ENCODE data around the gene OR12D3. TPM values are rescaled to one million over a fixed set of nuclear protein-coding genes. Genes with fewer than 3 reads are reported as not detected.
"Not testable (repeated sequence)": the region's sequence is repeated elsewhere in the genome, so short reads cannot be mapped to it uniquely, and the experiment has no call there.

Gene OR12D3
- total RNA-seq, 1 experiment from 2014 or later, result not detected

- Histone ChIP-seq H4K5ac (ENCODE audit: insufficient read length, low read depth, low read length) (no peak overlapping the region), H3K27me3 (ENCODE audit: insufficient read depth, low read length) (no peaks in the 10 kb centered on the region), H3K9ac (ENCODE audit: extremely low read depth, insufficient read length, low read length) (no peak overlapping the region), H2AFZ (ENCODE audit: low read length) (no peak overlapping the region), H3K4me1 (ENCODE audit: insufficient read depth, low read length) (no peaks in the 10 kb centered on the region), H3K9me3 (ENCODE audit: control insufficient read depth, low read depth, low read length) (no peaks in the 10 kb centered on the region), H2BK5ac (ENCODE audit: insufficient read length, low read length) (no peak overlapping the region), H4K20me1 (ENCODE audit: control insufficient read depth, insufficient read depth, insufficient read length) (no peaks in the 10 kb centered on the region), H3K79me1 (ENCODE audit: insufficient read depth, low read depth, low read length, poor library complexity, severe bottlenecking) (no peaks in the 10 kb centered on the region), H2BK15ac (ENCODE audit: low read depth, low read length) (no peak overlapping the region), H2BK20ac (ENCODE audit: low read depth, low read length, poor library complexity, severe bottlenecking) (no peak overlapping the region), H4K8ac (replicated peaks; ENCODE audit: insufficient read length, low read depth, low read length) (no peak overlapping the region), H3K23ac (ENCODE audit: insufficient read length, low read depth, low read length) (no peak overlapping the region), H3K27ac (ENCODE audit: insufficient read length, low read depth, low read length) (no peak overlapping the region), H3K56ac (ENCODE audit: insufficient read length, low read depth, low read length) (no peak overlapping the region), H3T11ph (ENCODE audit: low read length) (no peak overlapping the region), H3K4me2 (ENCODE audit: insufficient read depth, insufficient read length, low read length) (no peak overlapping the region), H2BK12ac (ENCODE audit: insufficient read length, low read depth, low read length) (no peak overlapping the region), H3K79me2 (ENCODE audit: insufficient read depth, low read length) (no peaks in the 10 kb centered on the region), H3K14ac (ENCODE audit: insufficient read depth, low read length) (no peak overlapping the region), H4K91ac (ENCODE audit: insufficient read length, low read depth, low read length) (no peak overlapping the region), H3K4ac (ENCODE audit: low read depth, low read length) (no peak overlapping the region), H2BK120ac (ENCODE audit: low read depth, low read length, poor library complexity, severe bottlenecking) (no peak overlapping the region), H2AK5ac (ENCODE audit: insufficient read length, low read length) (no peak overlapping the region), H3K23me2 (ENCODE audit: insufficient read length, low read depth, low read length, poor library complexity, severe bottlenecking) (no peaks in the 10 kb centered on the region), H3K18ac (ENCODE audit: insufficient read length, low read depth, low read length) (no peak overlapping the region)
- H3K27me3 Mint-ChIP-seq (ENCODE audit: low read depth), result no peaks in the 10 kb centered on the region
- peaks cover 4 to 8% of the 10 kb centered on the region in 2 experiments for H3K4me1 Mint-ChIP-seq
- H3K36me3 Mint-ChIP-seq (ENCODE audit: insufficient read depth in 1 of 3, low read depth in 3 of 3), result 0 out of 7 replicates have a peak, but pooled peaks cover 0 to 3% (median 0%) of the 10 kb centered on the region in 3 experiments
- H3K27ac Mint-ChIP-seq, result no peak overlapping the region
- no peak overlapping the region for H3K4me3 Mint-ChIP-seq
- TF ChIP-seq CTCF (conservative IDR thresholded peaks at IDR 0.05), result no peak
- no peak for DNase-seq
- H3K9me3 Mint-ChIP-seq, result no peaks in the 10 kb centered on the region; a peak in 1 of 5 replicates
These were observed 20.1 kb downstream of the OR12D3 start for GRCh38 chr6:29354980-29355379.

- H3K79me1 ChIP-seq (ENCODE audit: insufficient read depth, low read depth, low read length, poor library complexity, severe bottlenecking); H2BK12ac ChIP-seq (ENCODE audit: insufficient read length, low read depth, low read length); H2AK5ac ChIP-seq (ENCODE audit: insufficient read length, low read length); H3K18ac ChIP-seq (ENCODE audit: insufficient read length, low read depth, low read length); H3K4ac ChIP-seq (ENCODE audit: low read depth, low read length); H4K91ac ChIP-seq (ENCODE audit: insufficient read length, low read depth, low read length); H2BK120ac ChIP-seq (ENCODE audit: low read depth, low read length, poor library complexity, severe bottlenecking); H3K56ac ChIP-seq (ENCODE audit: insufficient read length, low read depth, low read length); H3K23me2 ChIP-seq (ENCODE audit: insufficient read length, low read depth, low read length, poor library complexity, severe bottlenecking); H3K4me1 Mint-ChIP-seq; DNase-seq; H3K9ac ChIP-seq (ENCODE audit: extremely low read depth, insufficient read length, low read length); H4K20me1 ChIP-seq (ENCODE audit: control insufficient read depth, insufficient read depth, insufficient read length); H3K27me3 ChIP-seq (ENCODE audit: insufficient read depth, low read length); H3K4me3 Mint-ChIP-seq; H3K4me1 ChIP-seq (ENCODE audit: insufficient read depth, low read length); H3K79me2 ChIP-seq (ENCODE audit: insufficient read depth, low read length); H2BK20ac ChIP-seq (ENCODE audit: low read depth, low read length, poor library complexity, severe bottlenecking); H4K8ac ChIP-seq (replicated peaks; ENCODE audit: insufficient read length, low read depth, low read length); H3K9me3 ChIP-seq (ENCODE audit: control insufficient read depth, low read depth, low read length); H3K36me3 Mint-ChIP-seq (ENCODE audit: insufficient read depth in 1 of 3, low read depth in 3 of 3); H2BK5ac ChIP-seq (ENCODE audit: insufficient read length, low read length); H3K27ac ChIP-seq (ENCODE audit: insufficient read length, low read depth, low read length); H3K9me3 Mint-ChIP-seq; H3K27ac Mint-ChIP-seq; H2AFZ ChIP-seq (ENCODE audit: low read length); H3T11ph ChIP-seq (ENCODE audit: low read length); H3K14ac ChIP-seq (ENCODE audit: insufficient read depth, low read length); H3K23ac ChIP-seq (ENCODE audit: insufficient read length, low read depth, low read length); H2BK15ac ChIP-seq (ENCODE audit: low read depth, low read length); H3K27me3 Mint-ChIP-seq (ENCODE audit: low read depth); H3K4me2 ChIP-seq (ENCODE audit: insufficient read depth, insufficient read length, low read length); H4K5ac ChIP-seq (ENCODE audit: insufficient read length, low read depth, low read length): not testable (repeated sequence)
- no CpG with 5 or more reads among the region's 3 CpGs for WGBS (ENCODE audit: extremely low coverage, insufficient read length, low lambda C conversion rate)
These were observed 25.7 kb downstream of the OR12D3 start for GRCh38 chr6:29349348-29349747.

Measured in H9 (cell line).